WTC11 (cell line): ENCODE measurements around the gene PFKP. TPM values are rescaled to one million over a fixed set of nuclear protein-coding genes. Genes with fewer than 3 reads are reported as not detected.

ENCODE experiments used
- ATAC-seq: fragments of 200-7000 bp; cut with Tn5 transposase; 2 replicates; pipeline ENCODE4 v1.10.0; 2021; ENCODE audit warnings: mild to moderate bottlenecking, moderate library complexity
- CTCF ChIA-PET: fragments of 300-600 bp; sonication (Branson Sonifier 250); formaldehyde crosslinking; loops from one replicate; lab custom pipeline; 2021; ENCODE audit warnings: antibody characterized with exemption; lab: Charles Lee
- POLR2A ChIA-PET: fragments of 350-600 bp; sonication (Branson Sonifier 250); formaldehyde crosslinking; loops from one replicate; lab custom pipeline; 2021; ENCODE audit warnings: antibody characterized with exemption; lab: Charles Lee
- DNase-seq: peaks from one replicate; pipeline ENCODE4 v3.0.0; 2021; ENCODE audit warnings: low spot score
- H3K27ac Mint-ChIP-seq: 2 replicates; pipeline ENCODE4 v1.8.0; 2021; ENCODE audit warnings: mixed read lengths
- H3K27me3 Mint-ChIP-seq: 2 replicates; pipeline ENCODE4 v1.8.0; 2021; ENCODE audit warnings: low read depth, mild to moderate bottlenecking, moderate library complexity, mixed read lengths
- H3K36me3 Mint-ChIP-seq: 2 replicates; pipeline ENCODE4 v1.8.0; 2021; ENCODE audit warnings: mixed read lengths
- H3K4me1 Mint-ChIP-seq: 2 replicates; pipeline ENCODE4 v1.8.0; 2022; ENCODE audit warnings: mixed read lengths
- H3K4me3 Mint-ChIP-seq: 2 replicates; pipeline ENCODE4 v1.8.0; 2021; ENCODE audit warnings: mild to moderate bottlenecking, moderate library complexity, mixed read lengths
- H3K9me3 Mint-ChIP-seq: 2 replicates; pipeline ENCODE4 v1.8.0; 2021; ENCODE audit warnings: mixed read lengths
- ATF1 ChIP-seq: sonication (generic); formaldehyde crosslinking; IDR thresholded peaks from 2 replicates; pipeline ENCODE4 v1.8.1; 2023; ENCODE audit warnings: mild to moderate bottlenecking, moderate library complexity, missing genetic modification reagents
- ELF4 ChIP-seq: sonication (generic); formaldehyde crosslinking; IDR thresholded peaks from 2 replicates; pipeline ENCODE4 v1.8.1; 2022; ENCODE audit warnings: low read depth, mild to moderate bottlenecking, moderate library complexity, missing genetic modification reagents
- EMX1 ChIP-seq: fragments of 250-450 bp; sonication (Bioruptor Pico); IDR thresholded peaks from 2 replicates; pipeline ENCODE4 v1.8.0; 2021; ENCODE audit warnings: mild to moderate bottlenecking
- GABPB1 ChIP-seq: sonication (generic); formaldehyde crosslinking; IDR thresholded peaks from 2 replicates; pipeline ENCODE4 v1.8.1; 2023; ENCODE audit warnings: mild to moderate bottlenecking, missing genetic modification reagents
- NFE2L1 ChIP-seq: sonication (generic); formaldehyde crosslinking; IDR thresholded peaks from 2 replicates; pipeline ENCODE4 v1.8.1; 2023; ENCODE audit warnings: missing genetic modification reagents
- RELA ChIP-seq: sonication (generic); formaldehyde crosslinking; IDR thresholded peaks from 2 replicates; pipeline ENCODE4 v1.8.1; 2022; ENCODE audit warnings: missing genetic modification reagents, mild to moderate bottlenecking, borderline replicate concordance
- TEAD4 ChIP-seq: sonication (generic); formaldehyde crosslinking; IDR thresholded peaks from 2 replicates; pipeline ENCODE4 v1.8.0; 2022; ENCODE audit warnings: mild to moderate bottlenecking, missing genetic modification reagents
- ZNF232 ChIP-seq: sonication (generic); formaldehyde crosslinking; IDR thresholded peaks from 2 replicates; pipeline ENCODE4 v1.8.0; 2022; ENCODE audit warnings: mild to moderate bottlenecking, missing genetic modification reagents
- ZNF263 ChIP-seq: sonication (generic); formaldehyde crosslinking; IDR thresholded peaks from 2 replicates; pipeline ENCODE4 v1.8.1; 2022; ENCODE audit warnings: low read depth, mild to moderate bottlenecking, moderate library complexity, missing genetic modification reagents
- ZNF396 ChIP-seq: fragments of 250-450 bp; sonication (Bioruptor Pico); IDR thresholded peaks from 2 replicates; pipeline ENCODE4 v1.8.0; 2021; ENCODE audit warnings: mild to moderate bottlenecking, moderate library complexity, borderline replicate concordance
- total RNA-seq: library from RNA; stranded (reverse); gene quantifications from 3 replicates; pipeline ENCODE4 v1.2.3, GENCODE V29; 2021
- TF ChIP-seq, protein P1 (sequence below): fragments of 250-450 bp; sonication (Bioruptor Pico); IDR thresholded peaks from 2 replicates; pipeline ENCODE4 v1.9.0; 2021; ENCODE audit warnings: mild to moderate bottlenecking
- TF ChIP-seq, protein P2 (sequence below): fragments of 250-450 bp; sonication (Bioruptor Pico); IDR thresholded peaks from 2 replicates; pipeline ENCODE4 v1.9.0; 2021; ENCODE audit warnings: mild to moderate bottlenecking
- TF ChIP-seq, protein P3 (sequence below): fragments of 200-600 bp; IDR thresholded peaks from 2 replicates; pipeline ENCODE4 v1.8.0; 2022; ENCODE audit warnings: antibody characterized with exemption
- TF ChIP-seq, protein P4 (sequence below): sonication (generic); formaldehyde crosslinking; IDR thresholded peaks from 2 replicates; pipeline ENCODE4 v1.8.1; 2022; ENCODE audit warnings: mild to moderate bottlenecking, moderate library complexity, missing genetic modification reagents
- TF ChIP-seq, protein P5 (sequence below): sonication (generic); formaldehyde crosslinking; IDR thresholded peaks from 2 replicates; pipeline ENCODE4 v1.8.1; 2022; ENCODE audit warnings: mild to moderate bottlenecking, missing genetic modification reagents, moderate library complexity, borderline replicate concordance
- TF ChIP-seq, protein P6 (sequence below): sonication (generic); formaldehyde crosslinking; IDR thresholded peaks from 2 replicates; pipeline ENCODE4 v1.8.1; 2023; ENCODE audit warnings: mild to moderate bottlenecking, moderate library complexity, missing genetic modification reagents
- TF ChIP-seq, protein P7 (sequence below): sonication (generic); formaldehyde crosslinking; IDR thresholded peaks from 2 replicates; pipeline ENCODE4 v1.8.1; 2023; ENCODE audit warnings: mild to moderate bottlenecking, missing genetic modification reagents, borderline replicate concordance

PFKP gene
- total RNA-seq, 1 experiment from 2014 or later, result 127 TPM

DNA sequence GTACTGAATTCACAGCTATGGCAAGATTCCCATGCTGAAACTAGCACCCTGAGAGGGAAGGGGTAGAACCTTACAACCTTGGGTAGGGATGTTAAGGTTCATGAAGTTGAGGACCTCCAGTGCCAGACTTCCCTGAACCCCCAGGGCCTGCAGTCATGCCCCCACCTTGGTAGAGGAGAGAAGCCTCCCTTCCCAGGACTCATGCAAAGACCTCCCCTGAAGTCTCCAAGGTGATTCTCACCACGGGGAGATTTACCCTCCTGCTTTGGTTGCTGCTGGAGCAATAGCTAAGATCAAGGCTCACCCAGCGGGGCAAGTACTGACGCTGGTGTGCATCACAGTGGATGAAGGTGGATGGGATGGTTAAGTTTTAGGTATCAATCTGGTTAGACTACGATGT is 49.1 kb upstream of the PFKP start (continued):
- TF ChIP-seq, protein P1, sequence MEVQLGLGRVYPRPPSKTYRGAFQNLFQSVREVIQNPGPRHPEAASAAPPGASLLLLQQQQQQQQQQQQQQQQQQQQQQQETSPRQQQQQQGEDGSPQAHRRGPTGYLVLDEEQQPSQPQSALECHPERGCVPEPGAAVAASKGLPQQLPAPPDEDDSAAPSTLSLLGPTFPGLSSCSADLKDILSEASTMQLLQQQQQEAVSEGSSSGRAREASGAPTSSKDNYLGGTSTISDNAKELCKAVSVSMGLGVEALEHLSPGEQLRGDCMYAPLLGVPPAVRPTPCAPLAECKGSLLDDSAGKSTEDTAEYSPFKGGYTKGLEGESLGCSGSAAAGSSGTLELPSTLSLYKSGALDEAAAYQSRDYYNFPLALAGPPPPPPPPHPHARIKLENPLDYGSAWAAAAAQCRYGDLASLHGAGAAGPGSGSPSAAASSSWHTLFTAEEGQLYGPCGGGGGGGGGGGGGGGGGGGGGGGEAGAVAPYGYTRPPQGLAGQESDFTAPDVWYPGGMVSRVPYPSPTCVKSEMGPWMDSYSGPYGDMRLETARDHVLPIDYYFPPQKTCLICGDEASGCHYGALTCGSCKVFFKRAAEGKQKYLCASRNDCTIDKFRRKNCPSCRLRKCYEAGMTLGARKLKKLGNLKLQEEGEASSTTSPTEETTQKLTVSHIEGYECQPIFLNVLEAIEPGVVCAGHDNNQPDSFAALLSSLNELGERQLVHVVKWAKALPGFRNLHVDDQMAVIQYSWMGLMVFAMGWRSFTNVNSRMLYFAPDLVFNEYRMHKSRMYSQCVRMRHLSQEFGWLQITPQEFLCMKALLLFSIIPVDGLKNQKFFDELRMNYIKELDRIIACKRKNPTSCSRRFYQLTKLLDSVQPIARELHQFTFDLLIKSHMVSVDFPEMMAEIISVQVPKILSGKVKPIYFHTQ (CRISPR knock-in tag), result no peak
- TF ChIP-seq ATF1 (CRISPR knock-in tag) (no peak), TEAD4 (CRISPR knock-in tag) (no peak)
- TF ChIP-seq, protein P2, sequence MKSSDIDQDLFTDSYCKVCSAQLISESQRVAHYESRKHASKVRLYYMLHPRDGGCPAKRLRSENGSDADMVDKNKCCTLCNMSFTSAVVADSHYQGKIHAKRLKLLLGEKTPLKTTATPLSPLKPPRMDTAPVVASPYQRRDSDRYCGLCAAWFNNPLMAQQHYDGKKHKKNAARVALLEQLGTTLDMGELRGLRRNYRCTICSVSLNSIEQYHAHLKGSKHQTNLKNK, result no peak
- TF ChIP-seq, protein P3, sequence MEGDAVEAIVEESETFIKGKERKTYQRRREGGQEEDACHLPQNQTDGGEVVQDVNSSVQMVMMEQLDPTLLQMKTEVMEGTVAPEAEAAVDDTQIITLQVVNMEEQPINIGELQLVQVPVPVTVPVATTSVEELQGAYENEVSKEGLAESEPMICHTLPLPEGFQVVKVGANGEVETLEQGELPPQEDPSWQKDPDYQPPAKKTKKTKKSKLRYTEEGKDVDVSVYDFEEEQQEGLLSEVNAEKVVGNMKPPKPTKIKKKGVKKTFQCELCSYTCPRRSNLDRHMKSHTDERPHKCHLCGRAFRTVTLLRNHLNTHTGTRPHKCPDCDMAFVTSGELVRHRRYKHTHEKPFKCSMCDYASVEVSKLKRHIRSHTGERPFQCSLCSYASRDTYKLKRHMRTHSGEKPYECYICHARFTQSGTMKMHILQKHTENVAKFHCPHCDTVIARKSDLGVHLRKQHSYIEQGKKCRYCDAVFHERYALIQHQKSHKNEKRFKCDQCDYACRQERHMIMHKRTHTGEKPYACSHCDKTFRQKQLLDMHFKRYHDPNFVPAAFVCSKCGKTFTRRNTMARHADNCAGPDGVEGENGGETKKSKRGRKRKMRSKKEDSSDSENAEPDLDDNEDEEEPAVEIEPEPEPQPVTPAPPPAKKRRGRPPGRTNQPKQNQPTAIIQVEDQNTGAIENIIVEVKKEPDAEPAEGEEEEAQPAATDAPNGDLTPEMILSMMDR, result no peak
- TF ChIP-seq, protein P4, sequence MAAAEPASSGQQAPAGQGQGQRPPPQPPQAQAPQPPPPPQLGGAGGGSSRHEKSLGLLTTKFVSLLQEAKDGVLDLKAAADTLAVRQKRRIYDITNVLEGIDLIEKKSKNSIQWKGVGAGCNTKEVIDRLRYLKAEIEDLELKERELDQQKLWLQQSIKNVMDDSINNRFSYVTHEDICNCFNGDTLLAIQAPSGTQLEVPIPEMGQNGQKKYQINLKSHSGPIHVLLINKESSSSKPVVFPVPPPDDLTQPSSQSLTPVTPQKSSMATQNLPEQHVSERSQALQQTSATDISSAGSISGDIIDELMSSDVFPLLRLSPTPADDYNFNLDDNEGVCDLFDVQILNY (CRISPR knock-in tag), result no peak

DNA sequence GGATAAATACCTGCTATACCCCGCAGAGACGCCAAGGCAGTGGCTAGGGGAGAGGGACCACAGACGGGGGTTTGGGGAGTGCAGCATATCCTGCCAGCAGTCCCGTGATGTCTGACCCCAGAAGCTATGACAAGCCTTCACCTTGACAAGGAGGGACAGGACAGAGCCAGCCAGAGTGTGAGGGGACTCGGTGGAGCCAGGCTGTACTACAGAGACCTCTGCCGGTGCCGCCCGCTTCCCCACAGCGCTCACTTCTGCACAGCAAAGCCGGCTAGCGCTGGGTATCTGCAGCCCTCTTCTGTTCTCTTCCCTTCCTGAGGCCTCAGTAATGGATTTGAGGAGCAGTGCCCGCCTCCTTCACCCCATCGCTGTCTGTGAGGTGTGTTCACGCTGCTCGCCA is 47.0 kb upstream of the PFKP start:
- ChIA-PET POLR2A (no interaction called here), CTCF (no interaction called here)
- TF ChIP-seq ZNF396, result no peak
- Mint-ChIP-seq H3K36me3 (0 out of 2 replicates have a peak, but pooled peaks cover 3% of the 10 kb centered on the region), H3K27ac (no peak overlapping the region), H3K4me3 (no peak overlapping the region), H3K27me3 (peaks cover 24% of the 10 kb centered on the region), H3K9me3 (peaks cover 33% of the 10 kb centered on the region), H3K4me1 (no peaks in the 10 kb centered on the region)
- ATAC-seq (no peak), DNase-seq (no peak)

DNA sequence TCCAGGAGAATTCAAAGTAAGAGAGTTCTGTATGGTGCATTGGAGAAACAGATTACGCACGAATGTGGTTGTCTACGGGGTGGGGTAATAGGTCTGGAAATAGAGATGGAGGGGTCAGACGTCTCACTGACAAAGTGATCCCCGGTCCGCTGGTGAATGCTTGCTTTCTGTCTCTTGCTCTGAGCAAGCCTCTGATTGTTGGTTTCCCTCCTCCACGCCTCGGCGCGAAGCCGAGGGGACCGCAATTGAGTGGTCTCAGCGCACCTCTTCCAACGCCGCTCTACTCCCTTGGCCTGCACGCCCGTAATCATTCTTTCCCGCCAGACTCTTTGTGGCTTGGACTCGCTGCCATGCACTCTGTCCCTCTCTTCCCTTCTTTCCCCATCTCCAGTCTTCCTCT is 46.5 kb upstream of the PFKP start:
- Mint-ChIP-seq H3K27ac (no peak overlapping the region), H3K36me3 (0 out of 2 replicates have a peak, but pooled peaks cover 3% of the 10 kb centered on the region), H3K4me3 (no peak overlapping the region), H3K27me3 (peaks cover 23% of the 10 kb centered on the region), H3K4me1 (no peaks in the 10 kb centered on the region), H3K9me3 (peaks cover 33% of the 10 kb centered on the region)
- ATAC-seq, result no peak
- ChIA-PET CTCF (no interaction called here), POLR2A (no interaction called here)
- DNase-seq, result no peak
- TF ChIP-seq GABPB1, result no peak
- TF ChIP-seq ZNF263 (CRISPR knock-in tag), result no peak
- no peak for TF ChIP-seq EMX1
- no peak for TF ChIP-seq RELA (CRISPR knock-in tag)
- TF ChIP-seq, protein P3, result no peak
- no peak for TF ChIP-seq ZNF232 (CRISPR knock-in tag)
- TF ChIP-seq, protein P5, sequence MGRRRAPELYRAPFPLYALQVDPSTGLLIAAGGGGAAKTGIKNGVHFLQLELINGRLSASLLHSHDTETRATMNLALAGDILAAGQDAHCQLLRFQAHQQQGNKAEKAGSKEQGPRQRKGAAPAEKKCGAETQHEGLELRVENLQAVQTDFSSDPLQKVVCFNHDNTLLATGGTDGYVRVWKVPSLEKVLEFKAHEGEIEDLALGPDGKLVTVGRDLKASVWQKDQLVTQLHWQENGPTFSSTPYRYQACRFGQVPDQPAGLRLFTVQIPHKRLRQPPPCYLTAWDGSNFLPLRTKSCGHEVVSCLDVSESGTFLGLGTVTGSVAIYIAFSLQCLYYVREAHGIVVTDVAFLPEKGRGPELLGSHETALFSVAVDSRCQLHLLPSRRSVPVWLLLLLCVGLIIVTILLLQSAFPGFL (CRISPR knock-in tag), result no peak
- TF ChIP-seq, protein P6, sequence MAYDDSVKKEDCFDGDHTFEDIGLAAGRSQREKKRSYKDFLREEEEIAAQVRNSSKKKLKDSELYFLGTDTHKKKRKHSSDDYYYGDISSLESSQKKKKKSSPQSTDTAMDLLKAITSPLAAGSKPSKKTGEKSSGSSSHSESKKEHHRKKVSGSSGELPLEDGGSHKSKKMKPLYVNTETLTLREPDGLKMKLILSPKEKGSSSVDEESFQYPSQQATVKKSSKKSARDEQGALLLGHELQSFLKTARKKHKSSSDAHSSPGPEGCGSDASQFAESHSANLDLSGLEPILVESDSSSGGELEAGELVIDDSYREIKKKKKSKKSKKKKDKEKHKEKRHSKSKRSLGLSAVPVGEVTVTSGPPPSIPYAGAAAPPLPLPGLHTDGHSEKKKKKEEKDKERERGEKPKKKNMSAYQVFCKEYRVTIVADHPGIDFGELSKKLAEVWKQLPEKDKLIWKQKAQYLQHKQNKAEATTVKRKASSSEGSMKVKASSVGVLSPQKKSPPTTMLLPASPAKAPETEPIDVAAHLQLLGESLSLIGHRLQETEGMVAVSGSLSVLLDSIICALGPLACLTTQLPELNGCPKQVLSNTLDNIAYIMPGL (CRISPR knock-in tag), result no peak
- TF ChIP-seq NFE2L1, result no peak
- TF ChIP-seq, protein P7, sequence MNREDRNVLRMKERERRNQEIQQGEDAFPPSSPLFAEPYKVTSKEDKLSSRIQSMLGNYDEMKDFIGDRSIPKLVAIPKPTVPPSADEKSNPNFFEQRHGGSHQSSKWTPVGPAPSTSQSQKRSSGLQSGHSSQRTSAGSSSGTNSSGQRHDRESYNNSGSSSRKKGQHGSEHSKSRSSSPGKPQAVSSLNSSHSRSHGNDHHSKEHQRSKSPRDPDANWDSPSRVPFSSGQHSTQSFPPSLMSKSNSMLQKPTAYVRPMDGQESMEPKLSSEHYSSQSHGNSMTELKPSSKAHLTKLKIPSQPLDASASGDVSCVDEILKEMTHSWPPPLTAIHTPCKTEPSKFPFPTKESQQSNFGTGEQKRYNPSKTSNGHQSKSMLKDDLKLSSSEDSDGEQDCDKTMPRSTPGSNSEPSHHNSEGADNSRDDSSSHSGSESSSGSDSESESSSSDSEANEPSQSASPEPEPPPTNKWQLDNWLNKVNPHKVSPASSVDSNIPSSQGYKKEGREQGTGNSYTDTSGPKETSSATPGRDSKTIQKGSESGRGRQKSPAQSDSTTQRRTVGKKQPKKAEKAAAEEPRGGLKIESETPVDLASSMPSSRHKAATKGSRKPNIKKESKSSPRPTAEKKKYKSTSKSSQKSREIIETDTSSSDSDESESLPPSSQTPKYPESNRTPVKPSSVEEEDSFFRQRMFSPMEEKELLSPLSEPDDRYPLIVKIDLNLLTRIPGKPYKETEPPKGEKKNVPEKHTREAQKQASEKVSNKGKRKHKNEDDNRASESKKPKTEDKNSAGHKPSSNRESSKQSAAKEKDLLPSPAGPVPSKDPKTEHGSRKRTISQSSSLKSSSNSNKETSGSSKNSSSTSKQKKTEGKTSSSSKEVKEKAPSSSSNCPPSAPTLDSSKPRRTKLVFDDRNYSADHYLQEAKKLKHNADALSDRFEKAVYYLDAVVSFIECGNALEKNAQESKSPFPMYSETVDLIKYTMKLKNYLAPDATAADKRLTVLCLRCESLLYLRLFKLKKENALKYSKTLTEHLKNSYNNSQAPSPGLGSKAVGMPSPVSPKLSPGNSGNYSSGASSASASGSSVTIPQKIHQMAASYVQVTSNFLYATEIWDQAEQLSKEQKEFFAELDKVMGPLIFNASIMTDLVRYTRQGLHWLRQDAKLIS, result no peak
- TF ChIP-seq ELF4 (CRISPR knock-in tag), result no peak
